ENCODE results near the gene TRMO.

DNA sequence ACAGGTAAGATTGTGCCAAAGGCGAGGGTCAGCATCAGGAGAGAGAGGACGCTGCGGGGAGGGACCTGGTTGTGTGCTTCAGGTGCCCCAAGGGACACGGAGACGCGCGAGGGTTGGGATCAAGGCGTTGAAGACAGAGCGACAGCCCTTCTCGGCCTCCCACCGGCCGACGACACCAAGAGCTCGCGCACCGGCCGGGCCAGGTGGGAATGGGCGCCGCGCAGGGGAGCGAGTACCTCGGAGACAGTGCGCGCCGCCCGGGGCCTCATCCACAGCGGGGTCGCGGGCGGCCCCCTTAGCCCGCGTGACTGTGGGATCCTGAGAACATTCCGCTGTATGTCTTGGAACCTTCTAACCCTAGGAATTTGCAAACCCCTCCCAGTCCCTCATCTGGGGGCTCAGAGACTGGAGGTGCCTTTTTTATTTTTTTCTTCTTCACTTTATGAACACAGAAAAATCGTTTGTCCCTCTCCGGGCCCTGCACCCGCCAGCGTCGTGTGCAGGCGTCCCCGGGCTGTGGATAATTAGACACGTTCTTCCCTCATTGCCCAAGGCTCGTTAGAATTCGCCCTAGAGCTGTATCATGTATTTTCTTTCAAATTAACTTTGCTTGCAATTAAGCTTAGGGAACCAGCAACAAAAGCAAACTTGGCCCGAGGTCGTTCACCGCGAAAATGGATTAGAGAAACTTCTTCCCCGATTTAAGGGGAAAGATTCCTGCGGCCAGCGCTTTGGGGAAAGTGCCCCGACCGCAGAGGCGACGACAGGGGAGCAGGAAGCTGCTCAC is 64.5 kb downstream of the TRMO start:
- TF ChIP-seq EZH2 (optimal IDR thresholded peaks at IDR 0.05; ENCODE audit: low read depth, low read length): no peak
- TF ChIP-seq, protein P1, sequence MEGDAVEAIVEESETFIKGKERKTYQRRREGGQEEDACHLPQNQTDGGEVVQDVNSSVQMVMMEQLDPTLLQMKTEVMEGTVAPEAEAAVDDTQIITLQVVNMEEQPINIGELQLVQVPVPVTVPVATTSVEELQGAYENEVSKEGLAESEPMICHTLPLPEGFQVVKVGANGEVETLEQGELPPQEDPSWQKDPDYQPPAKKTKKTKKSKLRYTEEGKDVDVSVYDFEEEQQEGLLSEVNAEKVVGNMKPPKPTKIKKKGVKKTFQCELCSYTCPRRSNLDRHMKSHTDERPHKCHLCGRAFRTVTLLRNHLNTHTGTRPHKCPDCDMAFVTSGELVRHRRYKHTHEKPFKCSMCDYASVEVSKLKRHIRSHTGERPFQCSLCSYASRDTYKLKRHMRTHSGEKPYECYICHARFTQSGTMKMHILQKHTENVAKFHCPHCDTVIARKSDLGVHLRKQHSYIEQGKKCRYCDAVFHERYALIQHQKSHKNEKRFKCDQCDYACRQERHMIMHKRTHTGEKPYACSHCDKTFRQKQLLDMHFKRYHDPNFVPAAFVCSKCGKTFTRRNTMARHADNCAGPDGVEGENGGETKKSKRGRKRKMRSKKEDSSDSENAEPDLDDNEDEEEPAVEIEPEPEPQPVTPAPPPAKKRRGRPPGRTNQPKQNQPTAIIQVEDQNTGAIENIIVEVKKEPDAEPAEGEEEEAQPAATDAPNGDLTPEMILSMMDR (IDR thresholded peaks at IDR 0.05; ENCODE audit: low read length): no peak

All from MM.1S (cell line).